Mucosa of stomach (tissue), 1 donor: ENCODE measurements around the gene RAD51B.
A peak's percentile ranks its signal among the peaks of the same experiment; 100 is the strongest.

Source experiments
- H3K27me3 ChIP-seq: one replicate; pipeline ENCODE4 v1.7.0; 2013; ENCODE audit warnings: mild to moderate bottlenecking, low read length; ENCODE audit not compliant: control insufficient read depth, insufficient read depth
- H3K36me3 ChIP-seq: one replicate; pipeline ENCODE4 v1.7.0; 2013; ENCODE audit warnings: low read length; ENCODE audit not compliant: control insufficient read depth, insufficient read depth
- H3K4me1 ChIP-seq: one replicate; pipeline ENCODE4 v1.7.0; 2013; ENCODE audit warnings: mild to moderate bottlenecking, low read length; ENCODE audit not compliant: control insufficient read depth, insufficient read depth
- H3K4me3 ChIP-seq: one replicate; pipeline ENCODE4 v1.7.0; 2013; ENCODE audit warnings: low read length
- H3K9ac ChIP-seq: one replicate; pipeline ENCODE4 v1.7.0; 2013; ENCODE audit warnings: mild to moderate bottlenecking, low read length, moderate library complexity
- H3K9me3 ChIP-seq: one replicate; pipeline ENCODE4 v1.7.0; 2013; ENCODE audit warnings: mild to moderate bottlenecking, low read length, moderate library complexity; ENCODE audit not compliant: control insufficient read depth
- donor health status: Pancreatic carcinoma.

Gene RAD51B

GRCh38 chr14:68583548-68584280, 764.1 kb downstream of the RAD51B start:
- no peaks in the 10 kb centered on the region for H3K27me3 ChIP-seq
- peaks cover 12% of the 10 kb centered on the region for H3K4me1 ChIP-seq
- H3K4me3 ChIP-seq, result no peak overlapping the region
- H3K9ac ChIP-seq, result no peak overlapping the region
- no peaks in the 10 kb centered on the region for H3K36me3 ChIP-seq
- H3K9me3 ChIP-seq, result no peaks in the 10 kb centered on the region

GRCh38 chr14:68584786-68585185, 765.2 kb downstream of the RAD51B start:
- H3K4me3 ChIP-seq, result no peak overlapping the region
- H3K9me3 ChIP-seq, result no peaks in the 10 kb centered on the region
- H3K4me1 ChIP-seq, result peaks cover 12% of the 10 kb centered on the region
- H3K27me3 ChIP-seq, result no peaks in the 10 kb centered on the region
- no peaks in the 10 kb centered on the region for H3K36me3 ChIP-seq
- H3K9ac ChIP-seq, result no peak overlapping the region

GRCh38 chr14:68585690-68586089, 766.1 kb downstream of the RAD51B start:
- Histone ChIP-seq H3K4me1 (peaks cover 12% of the 10 kb centered on the region), H3K4me3 (no peak overlapping the region), H3K27me3 (no peaks in the 10 kb centered on the region), H3K36me3 (no peaks in the 10 kb centered on the region), H3K9ac (no peak overlapping the region), H3K9me3 (no peaks in the 10 kb centered on the region)

- no peak overlapping the region for H3K4me3 ChIP-seq
- H3K36me3 ChIP-seq, result no peaks in the 10 kb centered on the region
- peak overlapping the region; percentile 36 for H3K9ac ChIP-seq
- no peaks in the 10 kb centered on the region for H3K27me3 ChIP-seq
- peaks cover 12% of the 10 kb centered on the region for H3K4me1 ChIP-seq
- no peaks in the 10 kb centered on the region for H3K9me3 ChIP-seq
Observed at GRCh38 chr14:68586896-68587751, 767.5 kb downstream of the RAD51B start.

- H3K9me3 ChIP-seq, result no peaks in the 10 kb centered on the region
- H3K27me3 ChIP-seq, result no peaks in the 10 kb centered on the region
- H3K4me1 ChIP-seq, result peaks cover 12% of the 10 kb centered on the region
- H3K9ac ChIP-seq, result no peak overlapping the region
- no peaks in the 10 kb centered on the region for H3K36me3 ChIP-seq
- H3K4me3 ChIP-seq, result no peak overlapping the region
Observed at GRCh38 chr14:68587931-68588330, 768.4 kb downstream of the RAD51B start.

- peaks cover 12% of the 10 kb centered on the region for H3K4me1 ChIP-seq
- no peak overlapping the region for H3K9ac ChIP-seq
- H3K9me3 ChIP-seq, result no peaks in the 10 kb centered on the region
- no peak overlapping the region for H3K4me3 ChIP-seq
- no peaks in the 10 kb centered on the region for H3K36me3 ChIP-seq
- no peaks in the 10 kb centered on the region for H3K27me3 ChIP-seq
Observed at GRCh38 chr14:68589447-68590200, 770.0 kb downstream of the RAD51B start.

- H3K9me3 ChIP-seq, result no peaks in the 10 kb centered on the region
- H3K4me1 ChIP-seq, result peaks cover 12% of the 10 kb centered on the region
- no peak overlapping the region for H3K9ac ChIP-seq
Observed at GRCh38 chr14:68590201-68590522, 770.6 kb downstream of the RAD51B start.

GRCh38 chr14:68591786-68592185, 772.2 kb downstream of the RAD51B start:
- Histone ChIP-seq H3K9ac (no peak overlapping the region), H3K4me3 (no peak overlapping the region), H3K36me3 (no peaks in the 10 kb centered on the region), H3K9me3 (no peaks in the 10 kb centered on the region), H3K27me3 (no peaks in the 10 kb centered on the region), H3K4me1 (peaks cover 19% of the 10 kb centered on the region)

More at GRCh38 chr14:68590201-68590522, 770.6 kb downstream of the RAD51B start:
- Histone ChIP-seq H3K27me3 (no peaks in the 10 kb centered on the region), H3K36me3 (no peaks in the 10 kb centered on the region), H3K4me3 (no peak overlapping the region)

- Histone ChIP-seq H3K4me3 (no peak overlapping the region), H3K27me3 (no peaks in the 10 kb centered on the region), H3K9me3 (no peaks in the 10 kb centered on the region), H3K4me1 (peaks cover 13% of the 10 kb centered on the region), H3K36me3 (no peaks in the 10 kb centered on the region), H3K9ac (no peak overlapping the region)
Observed at GRCh38 chr14:68592948-68593556, 773.5 kb downstream of the RAD51B start.

GRCh38 chr14:68593806-68594536, 774.4 kb downstream of the RAD51B start:
- no peak overlapping the region for H3K9ac ChIP-seq
- peaks cover 21% of the 10 kb centered on the region for H3K4me1 ChIP-seq
- H3K27me3 ChIP-seq, result no peaks in the 10 kb centered on the region
- H3K4me3 ChIP-seq, result no peak overlapping the region
- H3K36me3 ChIP-seq, result no peaks in the 10 kb centered on the region
- no peaks in the 10 kb centered on the region for H3K9me3 ChIP-seq

- no peaks in the 10 kb centered on the region for H3K9me3 ChIP-seq
- H3K4me1 ChIP-seq, result peaks cover 30% of the 10 kb centered on the region
- no peaks in the 10 kb centered on the region for H3K27me3 ChIP-seq
- H3K4me3 ChIP-seq, result no peak overlapping the region
- H3K36me3 ChIP-seq, result no peaks in the 10 kb centered on the region
- no peak overlapping the region for H3K9ac ChIP-seq
Observed at GRCh38 chr14:68594737-68595380, 775.3 kb downstream of the RAD51B start.
